IPS-11a (cell line): ENCODE results near the gene RPP25L.

Experiments
- H3K4me3 ChIP-seq: one replicate; pipeline ENCODE4 v1.5.1; 2013; ENCODE audit warnings: low read depth, low read length, control low read depth

The RPP25L gene

GRCh38 chr9:34612788-34613390, 992 bp upstream of the RPP25L start:
- H3K4me3 ChIP-seq: peak overlapping the region; percentile 67

GRCh38 chr9:34611251-34611810, 566 bp downstream of the RPP25L start:
- peak overlapping the region; percentile 67 for H3K4me3 ChIP-seq

GRCh38 chr9:34610434-34611206, 1.3 kb downstream of the RPP25L start:
- peak overlapping the region; percentile 67 for H3K4me3 ChIP-seq

GRCh38 chr9:34607331-34607730, 4.6 kb downstream of the RPP25L start:
- no peak overlapping the region for H3K4me3 ChIP-seq

GRCh38 chr9:34606905-34607304, 5.0 kb downstream of the RPP25L start:
- H3K4me3 ChIP-seq: no peak overlapping the region

GRCh38 chr9:34606190-34606589, 5.7 kb downstream of the RPP25L start:
- no peak overlapping the region for H3K4me3 ChIP-seq

- H3K4me3 ChIP-seq: no peak overlapping the region
These were observed 8.2 kb downstream of the RPP25L start for GRCh38 chr9:34603610-34604231.

- no peak overlapping the region for H3K4me3 ChIP-seq
These were observed 9.8 kb downstream of the RPP25L start for GRCh38 chr9:34601937-34602573.

GRCh38 chr9:34600908-34601307, 11.0 kb downstream of the RPP25L start:
- H3K4me3 ChIP-seq: no peak overlapping the region

GRCh38 chr9:34599546-34599945, 12.4 kb downstream of the RPP25L start:
- no peak overlapping the region for H3K4me3 ChIP-seq

GRCh38 chr9:34594177-34594576, 17.7 kb downstream of the RPP25L start:
- no peak overlapping the region for H3K4me3 ChIP-seq

- peak overlapping the region; percentile 13 for H3K4me3 ChIP-seq
These were observed 18.8 kb downstream of the RPP25L start for GRCh38 chr9:34592895-34593601.

GRCh38 chr9:34591917-34592866, 19.7 kb downstream of the RPP25L start:
- no peak overlapping the region for H3K4me3 ChIP-seq

- H3K4me3 ChIP-seq: no peak overlapping the region
These were observed 20.5 kb downstream of the RPP25L start for GRCh38 chr9:34591248-34591916.

- H3K4me3 ChIP-seq: peak overlapping the region; percentile 56
These were observed 21.3 kb downstream of the RPP25L start for GRCh38 chr9:34590381-34591247.

- H3K4me3 ChIP-seq: peak within 1 kb of the TSS; percentile 56
These were observed 22.1 kb downstream of the RPP25L start, which contains the start of gene CNTFR for GRCh38 chr9:34589636-34590380. Gene CNTFR, minus strand, starts transcription at chr9:34589724. Its CDS starts 20,743 bp downstream, at chr9:34568981.
